ENCODE measurements around the gene DNAJC5.

DNAJC5 gene

GRCh38 chr20:63979557-63980316 is 84.8 kb downstream of the DNAJC5 start, which contains the start of gene SAMD10:
SAMD10 (minus strand) TSS chr20:63979642; CDS start chr20:63979467, 175 bp downstream.
- no peaks in the 10 kb centered on the region for H3K9me2 ChIP-seq (replicated peaks; ENCODE audit: insufficient read depth, low read length)
- H3K27me3 ChIP-seq (ENCODE audit: low read length): no peaks in the 10 kb centered on the region
- no peaks in the 10 kb centered on the region for H3K9me3 ChIP-seq (ENCODE audit: insufficient read depth, low read length)
- peaks cover 19% of the 10 kb centered on the region for H3F3A ChIP-seq (ENCODE audit: insufficient read depth)
- peak within 1 kb of the TSS; percentile 52 for H2AFZ ChIP-seq (ENCODE audit: low read depth, low read length, severe bottlenecking)
- H3K36me3 ChIP-seq (ENCODE audit: low read length): peaks cover 6% of the 10 kb centered on the region; the same call in 1 of the 2 replicates
- peak within 1 kb of the TSS; percentile 87 for H3K27ac ChIP-seq (ENCODE audit: low read depth, low read length)
- TF ChIP-seq CTCF (IDR thresholded peaks at IDR 0.05; ENCODE audit: insufficient read depth, low read length, poor library complexity, severe bottlenecking): no peak
- TF ChIP-seq EZH2phosphoT487 (conservative IDR thresholded peaks at IDR 0.05; ENCODE audit: low read length): no peak
- H4K20me1 ChIP-seq (ENCODE audit: low read depth, low read length): no peaks in the 10 kb centered on the region
- H3K79me2 ChIP-seq (ENCODE audit: insufficient read depth, low read length): peaks cover 22% of the 10 kb centered on the region
- peak within 1 kb of the TSS; percentile 70 for H3K4me2 ChIP-seq (ENCODE audit: low read depth, low read length, poor library complexity, severe bottlenecking)
- peak within 1 kb of the TSS; percentile 85 for H3K4me3 ChIP-seq (ENCODE audit: insufficient read depth, low read length, poor library complexity, severe bottlenecking)
- H3K9ac ChIP-seq (ENCODE audit: low read length): peak within 1 kb of the TSS; percentile 89

GRCh38 chr20:63980317-63980805 is 85.4 kb downstream of the DNAJC5 start:
- TF ChIP-seq EZH2phosphoT487 (conservative IDR thresholded peaks at IDR 0.05; ENCODE audit: low read length) (no peak), CTCF (IDR thresholded peaks at IDR 0.05; ENCODE audit: insufficient read depth, low read length, poor library complexity, severe bottlenecking) (no peak)
- no peaks in the 10 kb centered on the region for H3K9me3 ChIP-seq (ENCODE audit: insufficient read depth, low read length)
- H3K27ac ChIP-seq (ENCODE audit: low read depth, low read length): peak overlapping the region; percentile 87
- no peaks in the 10 kb centered on the region for H3K27me3 ChIP-seq (ENCODE audit: low read length)
- no peaks in the 10 kb centered on the region for H3K9me2 ChIP-seq (replicated peaks; ENCODE audit: insufficient read depth, low read length)
- no peaks in the 10 kb centered on the region for H4K20me1 ChIP-seq (ENCODE audit: low read depth, low read length)
- H3K9ac ChIP-seq (ENCODE audit: low read length): peak overlapping the region; percentile 89
- peak overlapping the region; percentile 37 for H2AFZ ChIP-seq (ENCODE audit: low read depth, low read length, severe bottlenecking)
- H3K4me3 ChIP-seq (ENCODE audit: insufficient read depth, low read length, poor library complexity, severe bottlenecking): peak overlapping the region; percentile 85
- H3K36me3 ChIP-seq (ENCODE audit: low read length): peaks cover 7% of the 10 kb centered on the region; the same call in 1 of the 2 replicates
- H3F3A ChIP-seq (ENCODE audit: insufficient read depth): peaks cover 19% of the 10 kb centered on the region
- H3K79me2 ChIP-seq (ENCODE audit: insufficient read depth, low read length): peaks cover 22% of the 10 kb centered on the region
- H3K4me2 ChIP-seq (ENCODE audit: low read depth, low read length, poor library complexity, severe bottlenecking): peak overlapping the region; percentile 70

- H3K27ac ChIP-seq (ENCODE audit: low read depth, low read length): peak within 1 kb of the TSS; percentile 87
- H3F3A ChIP-seq (ENCODE audit: insufficient read depth): peaks cover 19% of the 10 kb centered on the region
- peak within 1 kb of the TSS; percentile 60 for H2AFZ ChIP-seq (ENCODE audit: low read depth, low read length, severe bottlenecking)
- H3K9ac ChIP-seq (ENCODE audit: low read length): peak within 1 kb of the TSS; percentile 89
- peak within 1 kb of the TSS; percentile 99 for H3K4me3 ChIP-seq (ENCODE audit: insufficient read depth, low read length, poor library complexity, severe bottlenecking)
- H3K9me3 ChIP-seq (ENCODE audit: insufficient read depth, low read length): no peaks in the 10 kb centered on the region
- no peaks in the 10 kb centered on the region for H3K27me3 ChIP-seq (ENCODE audit: low read length)
- TF ChIP-seq CTCF (IDR thresholded peaks at IDR 0.05; ENCODE audit: insufficient read depth, low read length, poor library complexity, severe bottlenecking) (peak; percentile 83), EZH2phosphoT487 (conservative IDR thresholded peaks at IDR 0.05; ENCODE audit: low read length) (no peak)
- H3K4me2 ChIP-seq (ENCODE audit: low read depth, low read length, poor library complexity, severe bottlenecking): peak within 1 kb of the TSS; percentile 70
- H3K79me2 ChIP-seq (ENCODE audit: insufficient read depth, low read length): peaks cover 22% of the 10 kb centered on the region
- no peaks in the 10 kb centered on the region for H3K9me2 ChIP-seq (replicated peaks; ENCODE audit: insufficient read depth, low read length)
- no peaks in the 10 kb centered on the region for H4K20me1 ChIP-seq (ENCODE audit: low read depth, low read length)
- peaks cover 7% of the 10 kb centered on the region; the same call in 1 of the 2 replicates for H3K36me3 ChIP-seq (ENCODE audit: low read length)
Measured at GRCh38 chr20:63980806-63981728, 86.1 kb downstream of the DNAJC5 start, which contains the start of gene PRPF6. PRPF6 (plus strand) TSS chr20:63981132; CDS start chr20:63981246, 114 bp downstream.

All from SU-DHL-6 (cell line).